Smooth muscle cell (in vitro differentiated cells): Measurements from ENCODE around the gene LYPD6. TPM values are rescaled to one million over a fixed set of nuclear protein-coding genes. Genes with fewer than 3 reads are reported as not detected.

Experiments
- DNase-seq: peaks from one replicate; lab custom pipeline; 2025; ENCODE audit not compliant: unreplicated experiment; lab: John Stamatoyannopoulos, UW
- H2AFZ ChIP-seq: fragments of 200-600 bp; sonication (generic); 2 replicates; pipeline ENCODE4 v1.6.0; 2016; ENCODE audit warnings: antibody characterized with exemption, low read depth, mild to moderate bottlenecking
- H3F3A ChIP-seq: fragments of 200-600 bp; sonication (generic); 2 replicates; pipeline ENCODE4 v1.6.0; 2017; ENCODE audit warnings: antibody characterized with exemption, low read depth
- H3K27ac ChIP-seq: fragments of 200-600 bp; sonication (generic); 2 replicates; pipeline ENCODE4 v1.5.1; 2016; ENCODE audit warnings: low read depth, mild to moderate bottlenecking
- H3K27me3 ChIP-seq: fragments of 200-600 bp; sonication (generic); 2 replicates; pipeline ENCODE4 v1.6.1; 2016; ENCODE audit warnings: low read depth, mild to moderate bottlenecking
- H3K36me3 ChIP-seq: fragments of 200-600 bp; sonication (generic); 2 replicates; pipeline ENCODE4 v1.5.1; 2016; ENCODE audit warnings: low read depth
- H3K4me1 ChIP-seq: fragments of 200-600 bp; sonication (generic); 2 replicates; pipeline ENCODE4 v1.5.1; 2016; ENCODE audit warnings: low read depth
- H3K4me2 ChIP-seq: fragments of 200-600 bp; sonication (generic); 2 replicates; pipeline ENCODE4 v1.6.0; 2016; ENCODE audit warnings: mild to moderate bottlenecking
- H3K4me3 ChIP-seq: fragments of 200-600 bp; sonication (generic); 2 replicates; pipeline ENCODE4 v1.5.1; 2016; ENCODE audit warnings: mild to moderate bottlenecking
- H3K79me2 ChIP-seq: fragments of 200-600 bp; sonication (generic); 2 replicates; pipeline ENCODE4 v1.6.0; 2016; ENCODE audit warnings: low read depth, mild to moderate bottlenecking
- H3K9ac ChIP-seq: fragments of 200-600 bp; sonication (generic); 2 replicates; pipeline ENCODE4 v1.6.0; 2016; ENCODE audit warnings: low read depth
- H3K9me3 ChIP-seq: fragments of 200-600 bp; sonication (generic); replicated peaks from 2 replicates; pipeline ENCODE4 v1.5.1; 2016; ENCODE audit warnings: low read depth
- H4K20me1 ChIP-seq: fragments of 200-600 bp; sonication (generic); 2 replicates; pipeline ENCODE4 v1.6.0; 2016; ENCODE audit warnings: low read depth
- CTCF ChIP-seq: fragments of 200-600 bp; sonication (generic); IDR thresholded peaks from 2 replicates; pipeline ENCODE4 v1.5.1; 2017; ENCODE audit warnings: borderline replicate concordance, mild to moderate bottlenecking, antibody characterized with exemption; ENCODE audit not compliant: insufficient read depth, poor library complexity, severe bottlenecking
- WGBS: methylation state at CpG from one replicate; pipeline ENCODE4 v1.1.7; 2016; ENCODE audit warnings: low lambda C conversion rate; 5-methylcytosine and 5-hydroxymethylcytosine counted together
- polyA plus RNA-seq: library from polyadenylated mRNA; unstranded; fragments of >200 nt; fragmentation: Nextera tagmentation; extraction: Ambion mirVana; gene quantifications from 2 replicates; pipeline ENCODE4 v1.2.1, GENCODE V29; 2016
- total RNA-seq: library from RNA; depleted of rRNA; stranded (reverse); fragments of >200 nt; gene quantifications from 2 replicates; pipeline ENCODE4 v1.2.3, GENCODE V29; 2014

The LYPD6 gene
- total and polyA plus RNA-seq, 2 experiments from 2014 or later: 1.6 to 9.8 TPM

- H3K27me3 ChIP-seq: peaks cover 67% of the 10 kb centered on the region
- H3K9ac ChIP-seq: no peak overlapping the region
- H3K36me3 ChIP-seq: no peaks in the 10 kb centered on the region
- peaks cover 6% of the 10 kb centered on the region for H3K79me2 ChIP-seq
- no peak overlapping the region for H3K27ac ChIP-seq
- H3K4me1 ChIP-seq: no peaks in the 10 kb centered on the region
- 95% methylated on average over 2 of the region's 2 CpGs for WGBS
- no peak overlapping the region for H2AFZ ChIP-seq
- H3K4me2 ChIP-seq: no peak overlapping the region
- DNase-seq: no peak
- TF ChIP-seq CTCF: no peak
- H3K4me3 ChIP-seq: no peak overlapping the region
- H4K20me1 ChIP-seq: no peaks in the 10 kb centered on the region
- no peaks in the 10 kb centered on the region for H3F3A ChIP-seq
- H3K9me3 ChIP-seq: no peaks in the 10 kb centered on the region
These were observed 17.9 kb downstream of the LYPD6 start for GRCh38 chr2:149348291-149348690.

- H3K9ac ChIP-seq: no peak overlapping the region
- H3K9me3 ChIP-seq: no peaks in the 10 kb centered on the region
- H3K4me2 ChIP-seq: no peak overlapping the region
- no peak for TF ChIP-seq CTCF
- H3K36me3 ChIP-seq: no peaks in the 10 kb centered on the region
- 92% methylated on average over 3 of the region's 3 CpGs for WGBS
- peaks cover 6% of the 10 kb centered on the region for H3K79me2 ChIP-seq
- H3K4me3 ChIP-seq: no peak overlapping the region
- H3F3A ChIP-seq: no peaks in the 10 kb centered on the region
- no peaks in the 10 kb centered on the region for H3K4me1 ChIP-seq
- H2AFZ ChIP-seq: no peak overlapping the region
- no peak overlapping the region for H3K27ac ChIP-seq
- DNase-seq: no peak
- H4K20me1 ChIP-seq: no peaks in the 10 kb centered on the region
- peaks cover 66% of the 10 kb centered on the region for H3K27me3 ChIP-seq
These were observed 23.0 kb downstream of the LYPD6 start for GRCh38 chr2:149353421-149353820.

GRCh38 chr2:149355716-149356422, 25.5 kb downstream of the LYPD6 start:
- no peak overlapping the region for H3K4me2 ChIP-seq
- no peak overlapping the region for H2AFZ ChIP-seq
- H3K9ac ChIP-seq: no peak overlapping the region
- H4K20me1 ChIP-seq: no peaks in the 10 kb centered on the region
- TF ChIP-seq CTCF: no peak
- no peaks in the 10 kb centered on the region for H3F3A ChIP-seq
- peaks cover 8% of the 10 kb centered on the region for H3K4me1 ChIP-seq
- H3K27me3 ChIP-seq: peaks cover 51% of the 10 kb centered on the region
- no peak for DNase-seq
- WGBS: 98% methylated on average over 4 of the region's 4 CpGs
- H3K9me3 ChIP-seq: no peaks in the 10 kb centered on the region
- no peak overlapping the region for H3K4me3 ChIP-seq
- H3K27ac ChIP-seq: no peak overlapping the region
- no peaks in the 10 kb centered on the region for H3K79me2 ChIP-seq
- no peaks in the 10 kb centered on the region for H3K36me3 ChIP-seq

- Histone ChIP-seq H3K4me1 (peaks cover 8% of the 10 kb centered on the region), H3K79me2 (no peaks in the 10 kb centered on the region), H4K20me1 (no peaks in the 10 kb centered on the region), H3K9me3 (no peaks in the 10 kb centered on the region), H2AFZ (no peak overlapping the region), H3K4me3 (no peak overlapping the region), H3K4me2 (no peak overlapping the region), H3K27ac (no peak overlapping the region), H3F3A (no peaks in the 10 kb centered on the region), H3K36me3 (no peaks in the 10 kb centered on the region), H3K27me3 (peaks cover 52% of the 10 kb centered on the region), H3K9ac (no peak overlapping the region)
- no peak for DNase-seq
- no peak for TF ChIP-seq CTCF
These were observed 26.7 kb downstream of the LYPD6 start for GRCh38 chr2:149357058-149357457.
